ENCODE results near the gene SFMBT2. TPM values are rescaled to one million over a fixed set of nuclear protein-coding genes. Genes with fewer than 3 reads are reported as not detected.

The SFMBT2 gene
- total RNA-seq, 1 experiment from 2014 or later: 1.3 TPM

GRCh38 chr10:7181420-7181819, 229.4 kb downstream of the SFMBT2 start:
- no TSS peak for BruUV-seq (replicated peaks)
- Histone ChIP-seq H3K9me3 (ENCODE audit: control insufficient read depth, insufficient read depth, low read depth, low read length) (no peaks in the 10 kb centered on the region), H3K36me3 (ENCODE audit: control insufficient read depth, insufficient read depth, low read length) (no peaks in the 10 kb centered on the region), H3K27ac (ENCODE audit: low read length) (no peak overlapping the region), H3K4me1 (ENCODE audit: control insufficient read depth, insufficient read depth, low read length) (no peaks in the 10 kb centered on the region), H3K27me3 (ENCODE audit: control insufficient read depth, insufficient read depth, low read length) (no peaks in the 10 kb centered on the region), H3K4me3 (ENCODE audit: low read depth in 2 of 2, low read length in 2 of 2) (no peak overlapping the region)
- ATAC-seq (no peak), DNase-seq (ENCODE audit: low read depth, low spot score) (no peak)
- intact Hi-C loops (cut with micrococcal nuclease; ENCODE audit: unreplicated experiment) (no loop called here), in situ Hi-C loops (cut with HindIII; ENCODE audit: low pct_unique_long_range_greater_than_20kb, low sequenced_read_pairs) (no loop called here)
- ChIA-PET POLR2A (no interaction called here), CTCF (no interaction called here)
- TF ChIP-seq TCF7L2 (IDR thresholded peaks at IDR 0.05; ENCODE audit: low read depth, low read length) (no peak), SIN3A (IDR thresholded peaks at IDR 0.05; ENCODE audit: borderline replicate concordance, insufficient read depth, low read depth, low read length) (no peak), POLR2AphosphoS5 (IDR thresholded peaks at IDR 0.05; ENCODE audit: low read depth, low read length) (no peak), CTCF (IDR thresholded peaks at IDR 0.05) (no peak)
- TF ChIP-seq, protein P1, sequence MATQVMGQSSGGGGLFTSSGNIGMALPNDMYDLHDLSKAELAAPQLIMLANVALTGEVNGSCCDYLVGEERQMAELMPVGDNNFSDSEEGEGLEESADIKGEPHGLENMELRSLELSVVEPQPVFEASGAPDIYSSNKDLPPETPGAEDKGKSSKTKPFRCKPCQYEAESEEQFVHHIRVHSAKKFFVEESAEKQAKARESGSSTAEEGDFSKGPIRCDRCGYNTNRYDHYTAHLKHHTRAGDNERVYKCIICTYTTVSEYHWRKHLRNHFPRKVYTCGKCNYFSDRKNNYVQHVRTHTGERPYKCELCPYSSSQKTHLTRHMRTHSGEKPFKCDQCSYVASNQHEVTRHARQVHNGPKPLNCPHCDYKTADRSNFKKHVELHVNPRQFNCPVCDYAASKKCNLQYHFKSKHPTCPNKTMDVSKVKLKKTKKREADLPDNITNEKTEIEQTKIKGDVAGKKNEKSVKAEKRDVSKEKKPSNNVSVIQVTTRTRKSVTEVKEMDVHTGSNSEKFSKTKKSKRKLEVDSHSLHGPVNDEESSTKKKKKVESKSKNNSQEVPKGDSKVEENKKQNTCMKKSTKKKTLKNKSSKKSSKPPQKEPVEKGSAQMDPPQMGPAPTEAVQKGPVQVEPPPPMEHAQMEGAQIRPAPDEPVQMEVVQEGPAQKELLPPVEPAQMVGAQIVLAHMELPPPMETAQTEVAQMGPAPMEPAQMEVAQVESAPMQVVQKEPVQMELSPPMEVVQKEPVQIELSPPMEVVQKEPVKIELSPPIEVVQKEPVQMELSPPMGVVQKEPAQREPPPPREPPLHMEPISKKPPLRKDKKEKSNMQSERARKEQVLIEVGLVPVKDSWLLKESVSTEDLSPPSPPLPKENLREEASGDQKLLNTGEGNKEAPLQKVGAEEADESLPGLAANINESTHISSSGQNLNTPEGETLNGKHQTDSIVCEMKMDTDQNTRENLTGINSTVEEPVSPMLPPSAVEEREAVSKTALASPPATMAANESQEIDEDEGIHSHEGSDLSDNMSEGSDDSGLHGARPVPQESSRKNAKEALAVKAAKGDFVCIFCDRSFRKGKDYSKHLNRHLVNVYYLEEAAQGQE (IDR thresholded peaks at IDR 0.05; ENCODE audit: insufficient read depth in 1 of 2, low read depth in 2 of 2, low read length in 1 of 2): no peak

GRCh38 chr10:7179536-7179935, 231.3 kb downstream of the SFMBT2 start:
- no peak for DNase-seq (ENCODE audit: low read depth, low spot score)
- TF ChIP-seq CTCF (IDR thresholded peaks at IDR 0.05): no peak
- TF ChIP-seq TCF7L2 (IDR thresholded peaks at IDR 0.05; ENCODE audit: low read depth, low read length): no peak
- no peak for TF ChIP-seq POLR2AphosphoS5 (IDR thresholded peaks at IDR 0.05; ENCODE audit: low read depth, low read length)
- TF ChIP-seq, protein P1 (IDR thresholded peaks at IDR 0.05; ENCODE audit: insufficient read depth in 1 of 2, low read depth in 2 of 2, low read length in 1 of 2): no peak
- TF ChIP-seq SIN3A (IDR thresholded peaks at IDR 0.05; ENCODE audit: borderline replicate concordance, insufficient read depth, low read depth, low read length): no peak
- no TSS peak for BruUV-seq (replicated peaks)
- Histone ChIP-seq H3K36me3 (ENCODE audit: control insufficient read depth, insufficient read depth, low read length) (no peaks in the 10 kb centered on the region), H3K27ac (ENCODE audit: low read length) (no peak overlapping the region), H3K4me3 (ENCODE audit: low read depth in 2 of 2, low read length in 2 of 2) (no peak overlapping the region), H3K9me3 (ENCODE audit: control insufficient read depth, insufficient read depth, low read depth, low read length) (no peaks in the 10 kb centered on the region), H3K27me3 (ENCODE audit: control insufficient read depth, insufficient read depth, low read length) (no peaks in the 10 kb centered on the region), H3K4me1 (ENCODE audit: control insufficient read depth, insufficient read depth, low read length) (no peaks in the 10 kb centered on the region)
- ATAC-seq: no peak
- POLR2A ChIA-PET: no interaction called here
- in situ Hi-C loops (cut with HindIII; ENCODE audit: low pct_unique_long_range_greater_than_20kb, low sequenced_read_pairs): no loop called here
- intact Hi-C loops (cut with micrococcal nuclease; ENCODE audit: unreplicated experiment): no loop called here
- CTCF ChIA-PET: no interaction called here

All from Panc1 (cell line).